NCI-H2196 (cell line): Measurements from ENCODE around the gene CCDC71L.

Experiments used
- DNase-seq: peaks from one replicate; lab custom pipeline; 2025; ENCODE audit not compliant: unreplicated experiment; lab: John Stamatoyannopoulos, UW

The CCDC71L gene

GRCh38 chr7:106659166-106659962, 1.6 kb downstream of the CCDC71L start:
- no peak for DNase-seq

- DNase-seq = no peak
These were observed 2.4 kb downstream of the CCDC71L start for GRCh38 chr7:106658316-106659165.

GRCh38 chr7:106657085-106657991, 3.6 kb downstream of the CCDC71L start:
- no peak for DNase-seq

- DNase-seq = no peak
These were observed 5.1 kb downstream of the CCDC71L start for GRCh38 chr7:106655703-106656498.

GRCh38 chr7:106653488-106653887, 7.5 kb downstream of the CCDC71L start:
- no peak for DNase-seq

- DNase-seq = no peak
These were observed 8.0 kb downstream of the CCDC71L start for GRCh38 chr7:106652909-106653308.

GRCh38 chr7:106652092-106652491, 8.9 kb downstream of the CCDC71L start:
- DNase-seq = no peak

DNA sequence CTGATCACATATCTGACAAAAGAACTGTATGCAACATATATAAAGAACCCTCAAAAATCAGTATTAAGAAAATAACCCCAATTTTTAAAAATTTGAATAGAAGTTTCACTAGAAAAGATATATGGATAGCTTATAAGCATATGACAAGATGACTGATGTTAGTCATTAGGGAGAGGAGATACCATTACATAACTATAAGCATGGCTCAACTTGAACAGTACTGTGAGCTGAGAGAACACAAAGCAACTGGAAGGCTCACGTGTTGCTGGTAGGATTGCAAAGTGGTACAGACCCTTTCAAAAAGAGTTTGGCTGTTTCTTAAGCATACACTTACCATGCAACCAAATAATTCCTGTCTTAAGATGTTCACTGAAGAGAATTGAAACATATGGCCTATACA, 14.7 kb downstream of the CCDC71L start:
- DNase-seq = no peak

DNA sequence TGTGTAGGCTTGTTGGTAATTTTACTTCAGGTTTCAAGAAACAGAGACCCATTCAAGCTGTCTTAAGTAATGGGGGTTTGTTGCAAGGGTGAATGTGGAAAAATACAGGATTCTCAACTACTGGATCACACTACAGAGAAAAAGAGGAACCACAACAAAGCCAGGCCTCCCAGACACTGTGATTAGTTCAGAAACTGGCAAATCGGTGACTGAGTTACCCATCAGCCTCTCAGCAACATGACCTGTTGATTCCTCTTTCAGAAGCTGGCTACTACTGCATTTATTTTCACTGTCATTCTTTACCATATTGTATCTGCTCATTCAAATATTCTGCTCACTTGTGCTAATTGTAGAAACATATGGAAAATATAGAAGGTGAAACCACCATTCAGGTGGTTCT, 16.0 kb downstream of the CCDC71L start:
- no peak for DNase-seq

DNA sequence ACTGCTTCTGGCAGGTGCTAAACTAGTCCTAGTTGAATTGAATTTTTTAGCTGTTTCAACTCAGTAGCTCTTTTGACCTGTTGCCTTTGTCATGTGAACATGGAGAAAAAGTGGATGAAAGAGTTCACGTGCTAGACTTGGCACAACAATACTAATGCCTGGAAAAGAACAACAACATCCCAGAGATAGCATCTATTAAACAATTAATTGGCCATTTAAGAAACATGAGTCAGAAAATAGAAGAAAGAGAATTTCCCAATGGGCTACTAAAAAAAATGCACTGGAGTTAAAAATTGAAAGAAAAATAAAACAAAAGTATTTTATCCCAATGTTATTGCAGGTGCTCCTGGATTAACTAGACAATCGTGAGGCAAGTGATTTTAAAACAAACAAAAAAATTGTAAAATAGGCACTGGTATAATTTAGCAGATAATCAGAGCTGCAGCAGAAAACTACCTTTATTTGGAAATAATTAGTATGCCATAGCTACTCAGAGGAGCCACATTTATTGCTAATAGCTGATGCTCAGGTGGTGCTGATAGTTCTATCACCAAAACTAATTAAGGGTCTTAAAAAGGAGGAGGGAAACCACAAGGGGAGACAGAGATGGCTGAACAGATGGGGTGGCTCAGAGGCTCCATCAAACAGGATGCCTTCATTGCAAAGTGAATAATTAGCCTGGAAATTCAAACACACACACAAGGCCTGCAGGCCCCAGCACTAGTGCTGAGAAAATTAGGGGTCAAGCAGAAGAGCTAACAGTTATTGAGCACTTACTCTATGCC, 17.6 kb downstream of the CCDC71L start:
- DNase-seq = no peak

- DNase-seq = no peak
These were observed 19.5 kb downstream of the CCDC71L start for GRCh38 chr7:106641416-106641815.

- no peak for DNase-seq
These were observed 20.4 kb downstream of the CCDC71L start for GRCh38 chr7:106640368-106641141.

GRCh38 chr7:106639476-106640334, 21.3 kb downstream of the CCDC71L start:
- no peak for DNase-seq

DNA sequence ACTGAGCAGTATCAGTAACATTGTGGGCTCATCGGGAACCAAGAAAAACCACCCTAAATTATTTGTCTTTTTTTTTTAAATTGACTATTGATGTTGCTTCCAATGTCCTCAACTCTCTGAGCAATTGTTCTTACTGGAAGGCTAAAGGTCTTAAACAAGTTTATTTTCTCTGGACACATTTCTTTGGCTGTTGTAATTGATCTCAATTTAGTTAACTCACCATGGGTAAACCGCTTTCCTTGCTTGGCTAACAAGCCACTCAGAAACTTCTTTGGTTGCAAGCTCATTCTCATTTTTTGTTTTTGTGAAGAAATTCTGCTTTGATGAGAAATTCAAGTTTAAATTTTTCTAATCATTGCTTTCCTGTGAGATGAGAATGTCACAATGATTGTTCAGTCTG, 25.5 kb downstream of the CCDC71L start:
- DNase-seq = no peak

- DNase-seq = no peak
These were observed 26.0 kb downstream of the CCDC71L start for GRCh38 chr7:106634958-106635357.

DNA sequence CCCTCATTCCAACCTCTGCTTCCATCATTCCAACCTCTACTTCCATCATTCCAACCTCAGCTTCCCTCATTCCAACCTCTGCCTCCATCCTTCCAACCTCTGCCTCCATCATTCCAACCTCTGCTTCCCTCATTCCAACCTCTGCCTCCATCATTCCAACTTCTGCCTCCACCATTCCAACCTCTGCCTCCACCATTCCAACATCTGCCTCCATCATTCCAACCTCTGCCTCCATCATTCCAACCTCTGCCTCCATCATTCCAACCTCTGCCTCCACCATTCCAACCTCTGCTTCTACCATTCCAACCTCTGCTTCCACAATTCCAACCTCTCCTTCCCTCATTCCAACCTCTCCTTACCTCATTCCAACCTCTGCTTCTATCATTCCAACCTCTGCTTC, 30.3 kb downstream of the CCDC71L start:
- no peak for DNase-seq

DNA sequence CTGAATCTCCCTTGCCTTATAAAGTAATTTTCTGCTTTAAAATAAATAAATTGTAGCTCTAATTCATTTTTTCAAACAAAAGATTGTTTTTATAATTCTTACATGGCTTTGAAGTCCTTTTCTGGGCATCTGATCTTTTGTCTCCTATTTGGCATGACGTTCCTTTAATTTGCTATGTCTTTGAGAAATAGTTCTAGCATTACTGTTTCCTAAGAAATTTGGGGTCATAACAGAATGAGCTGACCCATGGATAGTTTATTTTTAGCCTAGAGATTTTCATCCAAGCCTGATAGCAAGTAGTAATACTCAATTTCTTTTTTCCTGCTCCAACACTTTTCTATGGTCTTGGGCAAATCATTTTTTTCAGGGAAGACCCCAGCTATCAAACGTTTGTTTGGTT, 31.4 kb downstream of the CCDC71L start:
- DNase-seq = no peak
